Measurements from ENCODE around the gene AMN1.

Gene AMN1

GRCh38 chr12:31627456-31628054, 101.3 kb downstream of the AMN1 start:
- DNase-seq, result peak; percentile 4

DNA sequence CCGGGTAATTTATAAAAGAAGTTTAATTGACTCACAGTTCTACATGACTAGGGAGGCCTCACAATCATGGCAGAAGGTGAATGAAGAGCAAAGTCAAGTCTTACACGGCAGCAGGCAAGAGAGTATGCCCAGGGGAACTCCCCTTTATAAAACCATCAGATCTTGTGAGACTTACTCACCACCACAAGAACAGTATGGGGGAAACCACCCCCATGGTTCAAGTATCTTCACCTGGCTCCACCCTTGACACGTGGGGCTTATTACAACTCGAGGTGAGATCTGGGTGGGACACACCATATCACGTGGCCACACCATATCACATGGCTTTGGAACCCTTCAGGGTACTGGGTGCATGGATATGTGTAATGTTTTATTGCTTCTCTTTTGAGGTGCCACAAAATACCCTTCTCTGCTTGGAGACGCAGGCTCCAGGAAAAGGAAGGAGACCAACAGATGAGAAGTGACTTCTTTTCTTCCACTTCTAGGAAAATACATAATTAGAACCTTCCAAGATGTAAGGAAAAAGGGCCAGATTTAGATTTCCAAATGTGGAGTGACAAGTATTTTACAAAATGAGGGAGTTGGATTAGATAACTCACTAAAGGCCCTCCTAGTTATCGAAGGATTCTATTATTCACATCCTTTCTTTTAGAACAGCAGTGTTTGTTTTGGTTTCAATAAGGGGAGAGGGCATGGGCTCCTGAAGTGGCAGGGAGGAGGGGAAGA, 102.4 kb downstream of the AMN1 start:
- no peak for DNase-seq

- DNase-seq, result no peak
Measured at GRCh38 chr12:31622038-31622437, 106.8 kb downstream of the AMN1 start.
